HG03025 (cell line): Measurements from ENCODE around the gene FOXP1.

Experiments
- ATAC-seq: cut with Tn5 transposase; IDR thresholded peaks from one replicate; pipeline ENCODE4 v1.9.1; 2021; ENCODE audit warnings: mild to moderate bottlenecking, moderate library complexity; ENCODE audit not compliant: unreplicated experiment, low FRiP score

The FOXP1 gene

DNA sequence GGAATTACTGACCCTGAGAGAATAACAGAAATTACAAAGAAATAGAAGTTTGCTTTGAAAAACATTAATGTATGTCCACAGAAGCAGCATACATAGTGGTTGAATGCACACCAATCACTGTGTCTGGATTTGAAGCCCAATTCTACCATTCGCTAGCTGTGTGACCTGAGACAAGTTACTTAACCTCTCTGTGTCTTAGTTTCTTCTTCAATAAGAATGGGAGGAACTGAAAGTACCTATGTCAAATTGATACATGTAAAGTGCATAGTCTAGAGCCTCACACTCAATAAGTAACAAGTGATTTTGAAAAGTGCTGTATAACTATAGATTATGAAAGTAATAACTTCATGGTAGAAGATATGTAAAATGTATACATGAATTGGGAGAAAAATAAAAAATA lies 457.8 kb downstream of the FOXP1 start:
- ATAC-seq = no peak

DNA sequence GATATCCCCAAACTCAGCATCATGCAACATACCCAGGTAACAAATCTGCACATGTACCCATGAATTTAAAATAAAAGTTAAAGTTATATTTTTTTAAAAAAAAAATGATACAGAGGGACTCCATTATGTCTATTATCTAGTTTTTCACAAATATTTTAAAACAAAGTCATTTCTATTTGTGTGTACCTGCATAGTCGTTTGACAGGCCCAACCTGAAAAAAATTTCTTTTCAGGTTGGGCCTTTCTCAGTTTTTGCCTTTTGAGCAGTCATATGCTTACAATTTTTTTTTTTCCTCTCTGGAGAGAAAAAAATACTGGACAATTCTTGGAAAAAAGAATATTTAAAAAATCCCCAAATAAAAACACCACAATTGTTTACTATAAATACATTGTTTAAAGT lies 459.5 kb downstream of the FOXP1 start:
- ATAC-seq = no peak

DNA sequence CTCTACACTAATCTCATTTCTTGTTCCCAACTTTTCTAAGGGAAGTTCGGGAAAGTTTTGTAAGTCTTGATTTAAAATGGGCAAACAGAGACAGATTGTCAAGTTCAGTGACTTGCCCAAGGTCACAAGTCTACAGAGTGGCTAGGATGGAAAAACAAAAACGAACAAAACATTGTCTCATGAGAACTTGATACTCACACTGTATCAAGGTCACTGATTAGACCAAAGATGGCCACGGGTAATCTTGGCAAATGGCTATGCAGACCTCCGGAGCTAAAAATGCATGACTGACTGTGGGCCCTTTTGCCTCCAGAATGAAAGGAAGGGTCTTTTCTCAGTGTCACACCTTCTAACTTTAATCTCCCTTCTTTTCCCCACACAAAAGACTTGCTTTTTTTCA lies 460.9 kb downstream of the FOXP1 start:
- ATAC-seq = no peak

DNA sequence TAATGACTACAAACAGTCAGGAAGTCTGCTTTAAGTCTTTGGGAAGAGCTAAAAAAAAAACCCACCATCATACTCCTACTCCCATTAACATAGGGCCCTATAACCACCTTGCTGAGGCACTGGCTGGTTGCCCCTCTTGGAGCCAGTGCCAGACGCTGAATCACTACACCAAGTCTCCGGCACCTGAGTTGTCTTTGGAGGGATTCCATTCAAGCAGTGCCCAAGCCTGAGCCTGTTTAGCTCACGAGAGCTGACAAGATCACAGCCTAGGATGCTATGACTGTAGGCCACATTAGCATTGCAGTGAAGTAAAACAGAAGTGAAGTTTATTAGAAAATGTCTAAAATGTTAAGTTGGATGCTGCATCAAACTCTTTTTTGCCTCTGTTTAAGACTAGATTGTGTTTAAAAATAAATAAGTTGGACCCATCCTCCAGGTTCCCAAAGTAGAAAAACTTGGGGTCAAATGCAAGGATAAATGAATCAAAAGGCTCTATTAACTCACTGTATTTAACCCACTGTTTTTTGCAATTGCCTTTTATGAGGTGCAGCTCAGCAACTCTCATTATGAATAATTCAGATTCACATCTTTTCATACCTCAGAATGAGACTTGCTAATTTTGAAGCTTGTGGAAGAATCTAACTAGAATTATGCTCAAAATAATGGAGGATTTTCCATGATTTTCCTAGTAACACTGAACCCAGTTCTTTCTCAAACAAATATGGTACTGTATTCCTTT lies 461.9 kb downstream of the FOXP1 start:
- no peak for ATAC-seq

DNA sequence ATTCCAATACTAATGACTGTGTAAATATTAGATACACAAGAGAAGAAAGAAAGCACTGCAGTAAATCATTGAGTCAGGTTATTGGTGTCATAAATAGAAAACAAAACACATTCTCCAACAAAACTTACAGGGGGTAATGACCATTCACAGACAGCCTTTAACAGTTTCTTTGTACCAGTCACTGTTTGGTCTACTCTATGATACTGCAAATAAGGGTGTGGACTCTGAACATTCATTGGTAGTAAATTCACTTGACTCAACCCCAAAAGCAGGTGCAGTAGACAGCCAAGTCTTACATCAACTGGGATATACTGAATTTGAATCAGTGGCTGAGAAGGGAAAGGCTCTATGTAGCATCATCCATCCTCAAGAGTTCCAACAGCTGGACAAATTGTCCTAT lies 463.5 kb downstream of the FOXP1 start:
- ATAC-seq = no peak

DNA sequence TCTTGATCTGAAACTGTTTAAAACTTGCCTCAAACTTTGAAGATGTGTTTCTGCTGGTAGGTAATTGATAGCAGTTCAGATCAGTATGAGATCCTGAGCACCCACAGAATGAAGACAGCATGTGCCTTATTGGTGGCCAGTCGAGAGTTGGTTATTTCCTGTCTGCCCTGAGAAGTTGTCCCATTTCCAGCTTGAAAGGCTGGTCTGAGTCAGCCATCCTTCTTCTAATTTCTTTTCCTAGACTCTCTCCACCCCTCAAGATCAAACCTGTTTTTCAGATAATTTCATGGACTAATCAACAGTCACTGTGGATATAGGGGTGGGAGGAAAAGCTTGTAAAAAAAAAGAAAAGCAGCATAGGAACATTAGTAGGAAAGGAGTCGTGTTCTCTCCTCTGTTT lies 464.4 kb downstream of the FOXP1 start:
- no peak for ATAC-seq

DNA sequence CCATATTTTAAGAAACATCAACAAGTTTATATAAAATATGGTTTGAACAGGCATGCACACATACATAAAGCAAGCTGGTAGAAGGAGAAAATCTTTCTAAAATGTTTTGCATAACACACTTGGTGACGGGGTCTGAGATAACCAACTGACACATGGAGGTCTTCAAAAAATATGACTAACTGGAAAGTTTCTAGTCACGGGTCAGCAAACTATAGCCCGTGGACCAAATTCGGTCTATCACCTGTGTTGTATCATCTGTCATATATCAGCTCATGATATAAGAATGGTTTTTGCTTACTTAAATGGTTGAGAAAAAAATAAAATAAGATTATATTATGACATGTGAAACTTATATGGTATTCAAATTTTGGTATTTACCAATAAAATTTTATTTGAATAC lies 465.1 kb downstream of the FOXP1 start:
- no peak for ATAC-seq

DNA sequence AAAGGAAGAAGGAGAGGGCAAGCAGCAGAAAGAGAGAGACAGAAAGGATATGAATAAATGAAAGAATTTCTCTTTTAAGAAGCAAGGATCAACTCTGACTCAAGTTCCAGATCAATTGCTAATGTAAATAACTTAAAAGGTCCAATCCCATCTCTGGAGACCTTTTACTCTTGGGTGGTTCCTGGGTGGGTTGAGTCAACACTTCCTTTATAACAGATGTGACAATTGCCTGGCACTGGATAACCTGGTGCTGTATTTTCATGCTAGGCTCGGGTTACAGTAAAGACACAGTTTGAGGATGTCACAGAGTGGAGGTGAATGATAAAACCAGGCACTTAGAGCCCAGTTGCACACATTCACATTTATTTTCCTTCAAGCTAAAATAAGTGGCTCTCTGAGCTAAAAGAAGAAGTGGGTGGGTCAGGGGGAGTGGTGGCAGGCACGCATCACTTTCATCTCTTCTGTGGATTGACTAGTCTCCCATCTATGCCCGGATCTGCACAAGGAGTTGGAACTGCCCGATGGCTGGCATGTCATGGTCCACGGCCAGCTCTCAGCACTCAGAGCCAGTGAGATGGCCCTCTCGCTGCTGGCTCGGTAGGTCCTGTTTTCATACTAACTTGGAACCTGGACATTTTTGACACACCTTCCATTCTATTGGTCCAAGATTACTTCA lies 465.8 kb downstream of the FOXP1 start:
- ATAC-seq = no peak

DNA sequence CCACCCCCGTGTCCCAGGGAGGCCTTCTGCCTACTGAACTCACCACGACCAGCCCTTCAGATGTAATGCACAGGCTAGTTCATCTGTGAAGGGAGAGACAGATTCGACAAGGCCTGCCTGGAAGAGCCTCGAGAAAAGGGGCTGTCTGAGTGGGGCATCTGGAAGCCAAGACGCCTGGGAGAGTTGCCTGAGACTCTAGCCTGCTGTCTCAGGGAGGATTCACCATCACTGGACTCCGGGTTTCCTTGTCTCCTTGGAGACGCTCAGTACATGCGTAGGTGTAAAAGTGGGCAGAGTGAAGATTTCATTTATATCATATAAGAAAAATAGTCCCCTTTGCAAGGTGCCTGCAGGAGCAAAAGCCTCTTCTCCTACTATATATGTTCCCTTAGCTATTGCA lies 468.9 kb downstream of the FOXP1 start:
- no peak for ATAC-seq

DNA sequence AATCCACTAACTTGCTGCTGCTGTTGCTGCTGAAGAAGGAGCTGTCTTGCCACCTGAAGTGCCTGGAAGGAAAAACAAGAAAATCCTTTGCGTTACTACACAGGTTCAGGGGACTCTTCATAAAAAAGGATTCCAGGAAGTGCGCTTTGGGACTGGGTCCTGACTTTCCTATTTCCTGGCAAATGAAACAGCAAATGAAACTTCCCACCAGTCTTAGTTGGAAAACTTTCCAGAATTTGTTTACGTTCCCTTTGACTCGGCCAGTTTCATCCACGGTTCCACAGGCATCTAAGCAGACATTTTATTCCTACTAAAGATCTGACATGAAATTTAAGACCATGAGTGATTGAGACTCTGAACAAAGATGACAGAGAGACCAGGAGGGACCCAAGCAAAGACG lies 471.0 kb downstream of the FOXP1 start:
- no peak for ATAC-seq

DNA sequence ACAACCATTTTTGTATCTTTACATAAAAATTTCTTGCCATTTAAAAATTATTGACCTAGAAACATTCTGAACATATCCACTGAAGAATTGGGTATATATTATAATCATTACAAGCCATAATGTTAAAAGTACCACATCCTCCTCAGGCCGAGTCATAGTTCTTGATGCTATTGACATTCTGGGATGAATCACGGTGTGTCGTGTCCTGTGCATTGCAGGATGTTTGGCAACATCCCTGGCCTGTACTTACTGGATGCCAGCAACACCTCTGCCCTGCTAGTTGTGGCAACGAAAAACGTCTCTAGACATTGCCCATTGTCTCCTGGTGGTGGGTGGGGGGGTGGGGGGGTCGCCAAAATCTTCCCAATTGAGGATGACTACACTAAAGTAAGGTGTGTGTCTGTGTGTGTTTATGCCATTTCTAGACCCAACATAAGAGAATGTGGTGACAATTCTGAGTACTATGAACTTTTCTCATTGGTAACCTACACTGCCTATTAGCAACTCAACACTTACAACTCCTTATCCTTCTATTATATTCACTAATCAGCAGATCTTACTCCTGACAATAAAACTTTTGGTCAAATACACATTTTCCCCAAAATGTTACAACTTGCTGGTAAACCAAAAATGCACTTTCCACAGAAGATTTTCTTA lies 471.6 kb downstream of the FOXP1 start:
- ATAC-seq = no peak

DNA sequence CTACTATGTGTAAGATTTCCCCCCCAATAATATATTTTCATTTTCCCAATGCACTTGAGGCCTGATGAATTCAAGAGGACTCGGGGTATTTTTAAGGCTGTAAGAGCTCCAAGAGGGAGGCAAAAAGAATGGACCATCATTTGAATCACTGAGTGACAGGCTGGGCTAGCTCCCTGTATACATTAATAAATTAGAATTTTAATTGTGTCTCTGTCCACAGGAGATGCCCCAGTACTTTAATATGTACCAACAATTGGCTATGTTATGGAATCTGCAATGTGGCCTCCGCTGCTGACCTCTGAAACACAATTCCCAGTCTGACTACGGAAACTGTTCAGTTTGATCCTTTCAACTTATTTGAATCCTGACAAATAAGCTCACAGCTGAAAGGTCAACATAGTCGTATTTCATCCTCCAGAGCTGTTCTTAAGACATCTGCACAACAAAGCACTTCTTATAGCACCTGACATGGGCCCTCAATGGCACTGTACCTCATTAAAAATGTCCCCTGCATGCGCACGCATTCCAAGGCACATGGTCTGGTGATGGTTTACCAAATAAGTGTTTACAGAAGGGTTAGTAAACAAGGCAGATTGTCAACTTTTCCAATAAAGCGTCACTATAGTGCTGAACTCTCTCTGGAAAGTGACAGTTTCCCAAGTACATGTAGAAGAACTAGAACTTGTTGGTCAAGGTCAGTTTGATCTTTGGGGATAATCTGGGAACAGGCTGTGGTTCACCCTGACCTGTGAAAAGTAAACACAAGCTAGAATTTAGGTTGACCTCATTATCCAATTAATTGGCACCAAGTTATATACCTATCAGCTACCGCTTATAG lies 472.9 kb downstream of the FOXP1 start:
- no peak for ATAC-seq

DNA sequence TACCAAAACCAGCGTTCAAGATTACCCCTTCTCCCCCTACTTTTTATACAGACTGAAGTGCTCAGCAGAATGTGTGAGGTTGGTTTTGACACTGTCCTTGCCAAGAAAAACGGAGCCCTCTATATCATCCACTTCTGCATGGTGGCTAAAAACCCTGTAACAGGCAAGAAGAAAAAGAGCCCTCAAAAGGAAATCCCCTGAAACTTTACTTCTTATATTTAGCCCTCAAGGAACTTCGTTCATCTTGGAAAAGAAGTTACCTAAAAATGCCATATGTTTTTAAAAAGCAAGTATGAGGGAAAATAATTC lies 473.6 kb downstream of the FOXP1 start:
- ATAC-seq = no peak

DNA sequence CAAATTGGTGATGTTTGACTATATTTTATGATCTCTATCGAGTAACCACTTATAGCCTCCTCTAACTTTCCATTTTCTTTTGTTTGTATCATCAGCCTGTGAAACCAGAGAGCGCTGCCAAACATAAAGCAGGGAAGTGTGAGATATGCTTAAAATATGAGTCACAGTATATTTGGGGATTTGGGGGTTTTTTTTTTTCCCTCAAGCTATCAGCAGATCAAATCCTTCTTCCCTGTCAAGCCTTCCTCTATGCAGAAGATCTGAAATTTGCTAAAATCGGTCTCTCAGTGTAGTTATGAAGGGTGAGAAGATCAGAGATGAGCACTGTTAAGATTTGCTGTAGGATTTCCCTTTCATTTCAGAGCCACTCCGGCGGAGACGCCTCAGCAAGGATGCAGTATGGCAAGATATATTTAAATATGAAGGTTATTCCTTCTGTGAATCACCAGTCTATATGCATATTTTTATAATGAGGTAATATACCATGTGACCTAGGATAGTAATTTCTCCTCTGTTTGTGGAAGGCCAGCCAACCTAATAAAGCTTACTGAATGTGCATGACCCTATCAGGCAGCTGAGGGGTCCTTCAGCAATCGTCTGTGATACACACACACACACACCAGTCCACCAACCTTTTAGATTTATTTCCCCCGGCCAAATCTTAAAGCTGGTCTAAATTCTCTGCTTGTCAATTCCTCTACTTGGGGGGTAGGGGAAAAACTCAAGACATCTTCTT lies 474.1 kb downstream of the FOXP1 start:
- no peak for ATAC-seq

DNA sequence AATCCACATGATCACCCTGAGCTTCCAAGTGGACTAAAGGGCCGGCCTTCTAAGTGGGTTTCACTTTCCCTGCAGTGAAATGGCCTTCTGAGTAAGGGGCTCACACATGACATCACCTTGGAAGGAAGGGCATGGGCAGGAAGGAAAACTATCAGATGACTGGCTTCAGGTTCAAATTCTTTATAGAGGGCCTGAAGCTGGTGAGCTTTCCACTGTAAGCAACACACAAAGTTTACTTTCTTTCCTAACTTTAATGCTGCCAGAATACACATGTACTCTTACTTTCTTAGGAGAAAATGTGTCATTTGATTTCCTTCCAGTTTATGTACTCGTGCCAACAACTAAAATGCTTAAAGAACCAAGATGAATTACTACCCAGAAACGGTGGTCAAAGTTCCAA lies 475.6 kb downstream of the FOXP1 start:
- no peak for ATAC-seq

DNA sequence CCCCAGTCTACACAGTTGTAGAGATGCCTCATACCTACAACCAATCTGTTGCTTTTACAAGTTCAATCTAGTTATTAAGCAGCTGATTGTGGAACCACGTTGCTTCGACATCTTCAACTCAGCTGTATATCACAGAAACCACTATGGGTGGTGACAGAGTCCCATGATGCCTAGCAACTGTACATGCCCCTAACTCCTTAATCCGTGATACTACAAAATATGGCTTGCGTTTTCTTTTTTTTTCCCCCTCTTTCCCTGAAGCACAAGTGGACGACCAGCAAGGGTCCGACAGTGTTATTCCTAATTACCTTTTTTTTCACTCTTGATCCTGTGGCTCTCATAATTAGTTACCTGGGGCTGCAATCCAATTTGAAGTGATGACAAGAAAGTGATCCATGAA lies 478.6 kb downstream of the FOXP1 start:
- no peak for ATAC-seq

DNA sequence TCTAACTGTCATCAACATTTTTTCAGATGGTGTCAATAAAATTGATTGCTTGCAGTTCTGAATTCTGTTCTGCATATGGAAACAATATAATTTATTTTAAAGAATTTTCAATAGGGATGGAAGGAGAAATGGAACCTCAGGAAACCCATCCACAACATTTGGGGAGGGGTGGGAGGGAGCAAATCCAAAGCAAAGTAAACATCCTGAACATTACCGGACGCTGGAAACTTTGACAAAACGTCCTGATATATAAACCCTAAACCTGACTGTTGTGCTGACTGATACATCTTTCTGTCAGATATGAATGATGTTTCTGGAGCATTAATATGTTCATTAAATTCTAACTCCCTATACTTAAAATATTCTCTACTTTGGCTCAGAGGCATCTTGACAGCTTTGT lies 479.0 kb downstream of the FOXP1 start:
- ATAC-seq = no peak

DNA sequence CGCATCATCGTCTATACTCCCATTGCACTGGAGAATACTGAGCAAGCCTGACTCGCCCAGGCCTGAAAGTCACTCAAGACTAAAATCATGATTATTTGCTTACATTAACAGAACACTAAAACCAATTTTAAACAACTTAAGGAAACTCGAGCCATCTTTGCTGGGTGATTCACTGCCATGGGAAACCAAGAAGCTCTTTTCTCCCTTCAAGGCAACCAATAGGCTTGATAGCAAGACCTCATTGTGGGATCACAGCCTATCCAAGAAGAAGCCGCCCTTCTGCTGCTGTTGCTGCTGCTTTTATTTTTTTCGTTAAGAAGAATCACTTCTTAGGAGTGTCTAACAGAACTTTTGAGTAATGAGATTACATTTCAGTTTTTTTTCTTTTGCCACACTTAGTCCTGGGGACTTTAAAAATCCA lies 479.4 kb downstream of the FOXP1 start:
- no peak for ATAC-seq

DNA sequence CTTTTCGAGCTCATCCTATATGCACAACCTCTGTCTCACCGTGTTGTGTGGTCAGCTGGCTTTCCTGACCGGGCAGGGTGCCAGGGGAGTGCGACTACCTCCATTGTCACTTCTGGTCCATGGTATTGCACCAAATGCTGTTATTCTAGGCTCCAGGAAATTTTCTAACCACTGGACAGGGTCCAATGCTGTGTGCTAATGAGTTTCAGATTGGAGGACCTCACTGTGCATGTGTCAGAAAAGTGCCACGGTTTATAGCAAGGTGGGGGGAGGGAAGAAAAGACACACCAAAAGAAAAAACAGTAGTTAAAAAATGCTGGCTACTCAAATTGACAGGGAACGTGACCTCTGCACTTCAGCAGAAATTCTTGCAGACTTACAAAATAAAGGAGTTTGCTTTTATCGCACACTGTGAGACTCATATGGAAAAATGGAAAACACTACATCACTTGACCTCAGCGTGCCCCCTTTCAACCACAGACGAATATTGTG lies 480.1 kb downstream of the FOXP1 start:
- ATAC-seq = no peak
